ENCODE results near the gene PFDN1. TPM values are rescaled to one million over a fixed set of nuclear protein-coding genes. Genes with fewer than 3 reads are reported as not detected.

PFDN1 gene, protein sequence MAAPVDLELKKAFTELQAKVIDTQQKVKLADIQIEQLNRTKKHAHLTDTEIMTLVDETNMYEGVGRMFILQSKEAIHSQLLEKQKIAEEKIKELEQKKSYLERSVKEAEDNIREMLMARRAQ
- total RNA-seq (2022; extraction: Qiagen RNA extraction) = 86.3 to 143 TPM (median 88.9 TPM) in 5 replicates

GRCh38 chr5:140302786-140303639 lies at the start of gene PFDN1:
Gene PFDN1, minus strand, starts transcription at chr5:140303101. Its CDS starts 28 bp downstream, at chr5:140303073.

DNA sequence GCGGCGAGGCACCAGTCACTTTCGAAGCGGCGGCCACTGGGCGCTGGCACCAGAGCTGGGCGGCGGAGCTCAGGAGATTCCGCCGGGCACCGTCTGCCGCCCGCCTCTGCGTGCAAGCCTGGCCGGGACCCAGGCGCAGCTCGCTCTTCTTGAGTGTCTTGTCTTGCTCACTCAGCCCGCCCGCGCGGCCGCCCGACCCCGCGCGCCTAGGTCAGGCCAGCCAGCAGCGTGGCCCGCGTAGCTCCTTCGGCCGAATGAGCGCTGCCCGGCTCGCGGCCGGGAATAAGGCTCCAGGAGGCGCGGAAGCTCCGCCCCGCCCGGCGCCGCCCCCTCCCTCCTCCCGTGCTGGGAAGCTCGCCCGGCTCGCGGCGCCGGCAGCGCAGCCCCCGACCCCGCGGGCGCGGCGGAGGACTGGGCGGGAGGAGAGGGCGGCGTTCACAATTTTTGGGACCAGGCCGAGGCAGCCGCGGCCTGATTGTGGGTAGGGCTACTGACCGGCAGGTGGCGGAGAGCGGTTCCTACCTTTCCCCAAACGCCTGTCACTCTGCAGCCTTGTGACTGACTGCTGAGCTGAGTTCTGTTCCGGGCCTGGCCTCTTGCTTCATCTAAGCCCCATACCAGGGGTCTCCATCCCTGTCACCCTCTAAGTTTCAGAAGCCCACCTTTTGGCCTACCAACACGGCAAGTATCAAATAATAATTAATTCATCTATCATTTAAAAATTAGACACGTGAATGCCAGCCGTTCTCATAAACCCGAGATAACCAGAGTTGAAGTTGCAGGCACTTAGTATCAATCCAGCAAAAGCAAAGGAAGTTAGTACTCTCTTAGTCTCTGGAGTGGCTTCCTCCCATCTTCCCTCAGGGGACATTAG lies 43.7 kb upstream of the PFDN1 start, which contains the start of gene HBEGF:
Gene HBEGF (minus strand): TSS at position 256 of the 874 bp plus-strand sequence. CDS start 275 bp downstream, outside the sequence.

Other genes starting within 250 kb of the PFDN1 start
- 3.9 to 6.2 TPM (median 5.3 TPM) in 5 replicates for gene PURA, start 189.0 kb downstream of the PFDN1 start, total RNA-seq (2022; extraction: Qiagen RNA extraction)
- 0.60 to 1.1 TPM (median 0.85 TPM) in 5 replicates for gene IGIP, start 177.2 kb downstream of the PFDN1 start, total RNA-seq (2022; extraction: Qiagen RNA extraction)
- gene CYSTM1, start 127.9 kb downstream of the PFDN1 start, total RNA-seq (2022; extraction: Qiagen RNA extraction) = 136 to 252 TPM (median 141 TPM) in 5 replicates
- 5.5 to 6.7 TPM (median 5.7 TPM) in 5 replicates for gene HBEGF, start 43.5 kb upstream of the PFDN1 start, total RNA-seq (2022; extraction: Qiagen RNA extraction)
- 0.04 TPM in 1 of 5 replicates, not detected in the others for gene SLC4A9, start 57.1 kb upstream of the PFDN1 start, total RNA-seq (2022; extraction: Qiagen RNA extraction)
- gene ANKHD1, start 98.7 kb upstream of the PFDN1 start, total RNA-seq (2022; extraction: Qiagen RNA extraction) = 40.4 to 60.3 TPM (median 54.5 TPM) in 5 replicates
- 1.3 to 3.1 TPM (median 1.8 TPM) in 5 replicates for gene EIF4EBP3, start 244.6 kb upstream of the PFDN1 start, total RNA-seq (2022; extraction: Qiagen RNA extraction)

Measured in A549 treated with dexamethasone at 1 μM for 4 hours (cell line).